GM23338 (cell line): ENCODE results near the gene DHRS13. TPM values are rescaled to one million over a fixed set of nuclear protein-coding genes. Genes with fewer than 3 reads are reported as not detected.

Experiments used
- ATAC-seq: fragments of 200-7000 bp; cut with Tn5 transposase; 3 replicates; pipeline ENCODE4 v1.9.1; 2020
- DNase-seq: peaks from one replicate; pipeline ENCODE4 v3.0.0-alpha.2; 2015; ENCODE audit warnings: low spot score
- H2AFZ ChIP-seq: fragments of 200-600 bp; sonication (generic); 2 replicates; pipeline ENCODE4 v1.8.0; 2016; ENCODE audit warnings: antibody characterized with exemption, mild to moderate bottlenecking, moderate library complexity
- H3F3A ChIP-seq: fragments of 200-600 bp; sonication (generic); replicated peaks from 2 replicates; pipeline ENCODE4 v1.8.0; 2017; ENCODE audit warnings: antibody characterized with exemption, mixed run types, low read depth
- H3K27ac ChIP-seq: fragments of 200-600 bp; sonication (generic); 2 replicates; pipeline ENCODE4 v1.6.1; 2016; ENCODE audit warnings: low read depth
- H3K27me3 ChIP-seq: fragments of 200-600 bp; sonication (generic); 2 replicates; pipeline ENCODE4 v1.8.0; 2016; ENCODE audit warnings: mild to moderate bottlenecking, mixed run types, moderate library complexity; ENCODE audit not compliant: insufficient read depth
- H3K36me3 ChIP-seq: fragments of 200-600 bp; sonication (generic); 2 replicates; pipeline ENCODE4 v1.8.0; 2016; ENCODE audit warnings: mild to moderate bottlenecking; ENCODE audit not compliant: insufficient read depth
- H3K4me1 ChIP-seq: fragments of 200-600 bp; sonication (generic); 2 replicates; pipeline ENCODE4 v1.8.0; 2016; ENCODE audit warnings: mild to moderate bottlenecking, moderate library complexity; ENCODE audit not compliant: insufficient read depth
- H3K4me2 ChIP-seq: fragments of 200-600 bp; sonication (generic); 2 replicates; pipeline ENCODE4 v1.7.1; 2017; ENCODE audit warnings: mixed run types
- H3K4me3 ChIP-seq: fragments of 200-600 bp; sonication (generic); 2 replicates; pipeline ENCODE4 v1.6.1; 2016; ENCODE audit warnings: mixed run types
- H3K79me2 ChIP-seq: fragments of 200-600 bp; sonication (generic); replicated peaks from 2 replicates; pipeline ENCODE4 v1.8.0; 2017; ENCODE audit warnings: mild to moderate bottlenecking; ENCODE audit not compliant: insufficient read depth
- H3K9me2 ChIP-seq: fragments of 200-600 bp; sonication (generic); 2 replicates; pipeline ENCODE4 v1.8.0; 2017; ENCODE audit not compliant: insufficient read depth
- H4K20me1 ChIP-seq: fragments of 200-600 bp; sonication (generic); replicated peaks from 2 replicates; pipeline ENCODE4 v1.8.0; 2017; ENCODE audit warnings: mild to moderate bottlenecking; ENCODE audit not compliant: insufficient read depth
- H3K27ac Mint-ChIP-seq: 2 replicates; pipeline ENCODE4 v1.8.0; 2020; ENCODE audit warnings: inconsistent platforms, mild to moderate bottlenecking, moderate library complexity, mixed read lengths
- H3K27me3 Mint-ChIP-seq: 3 replicates; pipeline ENCODE4 v1.8.0; 2022; ENCODE audit warnings: low read depth, mild to moderate bottlenecking, moderate library complexity, mixed read lengths, inconsistent platforms; ENCODE audit not compliant: insufficient read depth, poor library complexity
- H3K36me3 Mint-ChIP-seq: 3 replicates; pipeline ENCODE4 v1.8.0; 2021; ENCODE audit warnings: low read depth, mild to moderate bottlenecking, inconsistent platforms, moderate library complexity, mixed read lengths
- H3K4me1 Mint-ChIP-seq: 3 replicates; pipeline ENCODE4 v1.8.0; 2020; ENCODE audit warnings: mild to moderate bottlenecking, inconsistent platforms, mixed read lengths
- H3K4me3 Mint-ChIP-seq: 3 replicates; pipeline ENCODE4 v1.8.0; 2021; ENCODE audit warnings: moderate library complexity, mild to moderate bottlenecking, inconsistent platforms, mixed read lengths
- H3K9me3 Mint-ChIP-seq: 3 replicates; pipeline ENCODE4 v1.8.0; 2020; ENCODE audit warnings: moderate library complexity, mild to moderate bottlenecking, inconsistent platforms, mixed read lengths
- CREB1 ChIP-seq: fragments of 250-450 bp; sonication (Bioruptor Pico); IDR thresholded peaks from 2 replicates; pipeline ENCODE4 v1.5.0; 2020; ENCODE audit warnings: low read depth, mild to moderate bottlenecking, moderate library complexity
- ETS1 ChIP-seq: IDR thresholded peaks from 2 replicates; pipeline ENCODE4 v1.6.1; 2016; ENCODE audit warnings: antibody characterized with exemption
- EZH2 ChIP-seq: fragments of 200-600 bp; sonication (generic); IDR thresholded peaks from one replicate; pipeline ENCODE4 v1.8.0; 2017; ENCODE audit warnings: antibody characterized with exemption, mild to moderate bottlenecking, low read depth; ENCODE audit not compliant: unreplicated experiment
- EZH2phosphoT487 ChIP-seq: fragments of 200-600 bp; sonication (generic); IDR thresholded peaks from one replicate; pipeline ENCODE4 v1.8.1; 2018; ENCODE audit warnings: antibody characterized with exemption; ENCODE audit not compliant: unreplicated experiment
- JUNB ChIP-seq: IDR thresholded peaks from one replicate; pipeline ENCODE4 v1.6.1; 2016; ENCODE audit warnings: antibody characterized with exemption; ENCODE audit not compliant: unreplicated experiment
- NANOG ChIP-seq: IDR thresholded peaks from 2 replicates; pipeline ENCODE4 v1.6.1; 2016; ENCODE audit warnings: antibody characterized with exemption, borderline replicate concordance
- POLR2AphosphoS5 ChIP-seq: IDR thresholded peaks from 2 replicates; pipeline ENCODE4 v1.6.1; 2016; ENCODE audit warnings: antibody characterized with exemption, low read depth
- REST ChIP-seq: IDR thresholded peaks from one replicate; pipeline ENCODE4 v1.6.1; 2018; ENCODE audit warnings: antibody characterized with exemption; ENCODE audit not compliant: unreplicated experiment
- STAT1 ChIP-seq: IDR thresholded peaks from one replicate; pipeline ENCODE4 v1.6.1; 2016; ENCODE audit warnings: antibody characterized with exemption; ENCODE audit not compliant: unreplicated experiment
- ZNF114 ChIP-seq: fragments of 250-450 bp; sonication (Bioruptor Pico); IDR thresholded peaks from 2 replicates; pipeline ENCODE4 v1.5.0; 2020; ENCODE audit warnings: mild to moderate bottlenecking, moderate library complexity
- ZNF331 ChIP-seq: fragments of 250-450 bp; sonication (Bioruptor Pico); IDR thresholded peaks from 2 replicates; pipeline ENCODE4 v1.5.0; 2020; ENCODE audit warnings: low read depth, mild to moderate bottlenecking, moderate library complexity
- polyA plus RNA-seq: library from polyadenylated mRNA; unstranded; fragments of >200 nt; fragmentation: Nextera tagmentation; extraction: Ambion mirVana; gene quantifications from 2 replicates; pipeline ENCODE4 v1.2.1, GENCODE V29; 2016
- total RNA-seq: library from RNA; depleted of rRNA; stranded (reverse); fragments of >200 nt; shearing (Covaris generic); gene quantifications from 2 replicates; pipeline ENCODE4 v1.2.3, GENCODE V29; 2014

DHRS13 gene
- total and polyA plus RNA-seq, 2 experiments from 2014 or later, result 5.4 to 34.2 TPM

- H3K27me3 ChIP-seq, result no peaks in the 10 kb centered on the region
- H3K4me3 ChIP-seq, result no peak overlapping the region
- H3K9me2 ChIP-seq, result no peaks in the 10 kb centered on the region
- ATAC-seq, result no peak
- H4K20me1 ChIP-seq, result peaks cover 84% of the 10 kb centered on the region
- peaks cover 15% of the 10 kb centered on the region; the same call in 1 of the 2 replicates for H3F3A ChIP-seq
- Mint-ChIP-seq H3K36me3 (peaks cover 35% of the 10 kb centered on the region), H3K27ac (no peak overlapping the region), H3K4me1 (peaks cover 60% of the 10 kb centered on the region), H3K9me3 (no peaks in the 10 kb centered on the region), H3K27me3 (no peaks in the 10 kb centered on the region), H3K4me3 (no peak overlapping the region)
- H3K36me3 ChIP-seq, result peaks cover 17% of the 10 kb centered on the region
- H3K27ac ChIP-seq, result no peak overlapping the region
- H3K79me2 ChIP-seq, result peaks cover 100% of the 10 kb centered on the region
- TF ChIP-seq ZNF331 (CRISPR knock-in tag), result no peak
- no peak for TF ChIP-seq POLR2AphosphoS5
- no peak for TF ChIP-seq ZNF114 (CRISPR knock-in tag)
- TF ChIP-seq JUNB, result no peak
- no peak for TF ChIP-seq STAT1
- no peak for TF ChIP-seq CREB1
- no peak for TF ChIP-seq NANOG
- TF ChIP-seq ETS1, result no peak
- H2AFZ ChIP-seq, result no peak overlapping the region
- DNase-seq, result no peak
- H3K4me2 ChIP-seq, result no peak overlapping the region
- H3K4me1 ChIP-seq, result peaks cover 50% of the 10 kb centered on the region
Measured at GRCh38 chr17:28941251-28941650, 38.4 kb upstream of the DHRS13 start.

- DNase-seq (no peak), ATAC-seq (peak; percentile 23; the same call in 2 of the 3 replicates)
- Histone ChIP-seq H3K4me2 (peak overlapping the region; percentile 4; the same call in 1 of the 2 replicates), H3K9me2 (no peaks in the 10 kb centered on the region), H3K27ac (no peak overlapping the region), H4K20me1 (peaks cover 78% of the 10 kb centered on the region), H3K36me3 (peaks cover 15% of the 10 kb centered on the region; the same call in 1 of the 2 replicates), H3F3A (peaks cover 16% of the 10 kb centered on the region), H3K27me3 (no peaks in the 10 kb centered on the region), H3K4me1 (peaks cover 56% of the 10 kb centered on the region), H3K79me2 (peaks cover 100% of the 10 kb centered on the region), H2AFZ (no peak overlapping the region), H3K4me3 (no peak overlapping the region)
- H3K27me3 Mint-ChIP-seq, result no peaks in the 10 kb centered on the region
- H3K4me1 Mint-ChIP-seq, result peaks cover 63% of the 10 kb centered on the region
- H3K4me3 Mint-ChIP-seq, result no peak overlapping the region
- peaks cover 32% of the 10 kb centered on the region for H3K36me3 Mint-ChIP-seq
- no peak overlapping the region for H3K27ac Mint-ChIP-seq
- H3K9me3 Mint-ChIP-seq, result no peaks in the 10 kb centered on the region
- TF ChIP-seq ETS1 (no peak), NANOG (no peak), EZH2phosphoT487 (no peak), JUNB (no peak), REST (no peak), CREB1 (no peak), STAT1 (no peak), ZNF114 (CRISPR knock-in tag) (no peak), EZH2 (no peak)
Measured at GRCh38 chr17:28940675-28941074, 37.8 kb upstream of the DHRS13 start.
